Transverse colon (tissue), 4 donors: ENCODE data around the gene TMC3. TPM values are rescaled to one million over a fixed set of nuclear protein-coding genes. Genes with fewer than 3 reads are reported as not detected.

Source experiments
- DNase-seq: peaks from one replicate; pipeline ENCODE4 v3.0.0-alpha.2; 2019
- H3K27ac ChIP-seq, 4 donors: fragments of 200-600 bp; sonication (generic); 2 replicates each; pipeline ENCODE4 v1.5.1; 2016 to 2018; ENCODE audit warnings: inconsistent platforms in 4 of 4
- H3K27me3 ChIP-seq: fragments of 200-600 bp; sonication (generic); 2 replicates; pipeline ENCODE4 v1.5.1; 2017; ENCODE audit warnings: inconsistent platforms
- H3K36me3 ChIP-seq, 4 donors: fragments of 200-600 bp; sonication (generic); 2 replicates each; pipeline ENCODE4 v1.5.1; 2017 to 2019; ENCODE audit warnings: inconsistent platforms in 4 of 4
- H3K4me1 ChIP-seq, 4 donors: fragments of 200-600 bp; sonication (generic); 2 replicates each; pipeline ENCODE4 v1.5.1; 2017 to 2020; ENCODE audit warnings: inconsistent platforms in 4 of 4
- H3K4me3 ChIP-seq, 4 donors: fragments of 200-600 bp; sonication (generic); 1 replicate in 1 of 4; 2 replicates in 3 of 4; pipeline versions ENCODE4 v1.5.1 to v1.6.1; 2017 to 2019; ENCODE audit warnings: inconsistent platforms in 4 of 4
- H3K9me3 ChIP-seq, 2 donors: fragments of 200-600 bp; sonication (generic); 2 replicates each; pipeline ENCODE4 v1.5.1; 2017 to 2019; ENCODE audit warnings: inconsistent platforms in 2 of 2
- CTCF ChIP-seq, 5 experiments: fragments of 200-600 bp in 3 of 5; fragments of 450-650 bp in 2 of 5; sonication (generic) in 3 of 5; IDR thresholded peaks; 1 replicate in 2 of 5; 2 replicates in 3 of 5; pipeline ENCODE4 v1.5.1; 2016 to 2017; ENCODE audit warnings: antibody characterized with exemption in 5 of 5, inconsistent platforms in 3 of 5, mild to moderate bottlenecking in 2 of 5, moderate library complexity in 1 of 5
- EP300 ChIP-seq: sonication (generic); formaldehyde crosslinking; IDR thresholded peaks from one replicate; pipeline ENCODE4 v1.6.1; 2017; ENCODE audit warnings: antibody characterized with exemption, low read depth
- POLR2A ChIP-seq: fragments of 450-650 bp; IDR thresholded peaks from one replicate; pipeline ENCODE4 v1.6.1; 2016; ENCODE audit warnings: antibody characterized with exemption, mild to moderate bottlenecking, moderate library complexity
- POLR2AphosphoS5 ChIP-seq, 3 donors: sonication (generic); formaldehyde crosslinking; IDR thresholded peaks; one replicate each; pipeline ENCODE4 v1.6.1; 2016; ENCODE audit warnings: antibody characterized with exemption in 3 of 3
- WGBS, 2 donors: methylation state at CpG; one replicate each; pipeline ENCODE4 v1.1.5; 2018; ENCODE audit warnings: low coverage in 1 of 2; 5-methylcytosine and 5-hydroxymethylcytosine counted together
- in situ Hi-C, 4 donors: fragments of 200-750 bp; cut with MboI; loops; one replicate each; pipeline versions ENCODE4 v1.15.0 to v1.15.1; 2017; ENCODE audit warnings: low sequenced_read_pairs in 3 of 4, low pct_ligation_motif_present in 1 of 4, low pct_unique_long_range_greater_than_20kb in 1 of 4
- intact Hi-C: fragments of 100-400 bp; cut with DNase I; formaldehyde crosslinking; loops from one replicate; pipeline ENCODE4 v1.15.1; 2023; ENCODE audit warnings: low total_unique reads
- total RNA-seq, 4 donors: library from RNA; depleted of rRNA; stranded (reverse); fragments of >200 nt; gene quantifications; one replicate each; pipeline ENCODE4 v1.1.0, GENCODE V29; 2016

Gene TMC3
- total RNA-seq, 4 donors from 2014 or later = 0.14 to 0.64 TPM; not detected in 2

DNA sequence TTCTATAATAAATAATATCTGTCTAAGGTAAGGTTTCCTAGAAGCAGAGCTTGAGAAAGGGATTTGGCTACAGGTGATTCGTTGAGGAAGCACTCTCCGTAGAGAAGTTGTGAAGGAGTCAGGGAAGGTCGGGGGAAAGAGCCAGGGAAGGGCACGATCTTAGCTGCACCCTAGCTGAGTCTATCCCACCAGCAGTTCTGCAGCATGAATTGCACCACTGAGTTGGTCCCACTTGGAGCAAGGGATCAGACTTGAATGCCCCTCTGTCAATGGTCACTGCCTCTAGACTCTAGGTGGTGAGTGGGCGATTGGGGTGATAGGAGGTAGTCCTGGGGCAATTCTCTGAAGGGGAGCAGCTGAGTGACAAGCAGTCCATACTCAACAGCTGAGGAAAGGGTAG is 13.5 kb downstream of the TMC3 start:
- Histone ChIP-seq H3K4me1 (no peaks in the 10 kb centered on the region), H3K27ac (no peak overlapping the region), H3K36me3 (no peaks in the 10 kb centered on the region), H3K27me3 (no peaks in the 10 kb centered on the region), H3K9me3 (no peaks in the 10 kb centered on the region), H3K4me3 (no peak overlapping the region)
- 94 to 100% methylated on average over 4 to 5 of the region's 5 CpGs for WGBS, 2 donors
- no peak for TF ChIP-seq POLR2A
- no peak for TF ChIP-seq POLR2AphosphoS5 (IDR thresholded peaks at IDR 0.05)
- TF ChIP-seq EP300 = no peak
- TF ChIP-seq CTCF (IDR thresholded peaks at IDR 0.05) = no peak
- intact Hi-C loops = no loop called here
- in situ Hi-C loops = no loop called here
- DNase-seq = no peak

DNA sequence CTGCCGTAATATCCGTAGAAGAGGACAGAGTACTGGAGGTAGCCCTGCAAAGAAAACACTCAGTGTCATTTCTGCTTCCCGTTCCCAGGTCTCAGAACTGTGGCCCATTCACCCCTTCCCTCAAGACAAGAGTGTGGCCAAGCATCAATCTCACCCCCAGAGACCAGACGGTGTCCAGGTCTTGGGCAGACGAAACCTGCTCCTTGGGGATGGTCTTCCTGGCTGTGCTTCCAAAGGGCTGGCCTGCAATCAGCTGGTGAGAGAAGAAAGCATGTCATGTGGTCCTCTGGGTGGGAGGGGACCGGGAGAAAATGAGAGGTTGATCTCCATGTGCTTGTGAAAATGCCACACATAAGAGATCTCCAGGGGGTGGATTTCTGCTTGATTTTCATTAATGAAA is 15.8 kb downstream of the TMC3 start:
- H3K4me3 ChIP-seq = no peak overlapping the region
- no peak for DNase-seq
- TF ChIP-seq CTCF (IDR thresholded peaks at IDR 0.05) (no peak), EP300 (no peak), POLR2AphosphoS5 (IDR thresholded peaks at IDR 0.05) (no peak), POLR2A (no peak)
- in situ Hi-C loops (no loop called here), intact Hi-C loops (no loop called here)
- H3K27me3 ChIP-seq = no peaks in the 10 kb centered on the region
- no peaks in the 10 kb centered on the region for H3K4me1 ChIP-seq
- no peaks in the 10 kb centered on the region for H3K9me3 ChIP-seq
- WGBS, 2 donors = 93 to 100% methylated on average over 1 to 6 of the region's 6 CpGs
- H3K36me3 ChIP-seq = no peaks in the 10 kb centered on the region
- H3K27ac ChIP-seq = no peak overlapping the region

GRCh38 chr15:81357180-81357686 is 16.8 kb downstream of the TMC3 start:
- no peaks in the 10 kb centered on the region for H3K27me3 ChIP-seq
- no peak for DNase-seq
- no peaks in the 10 kb centered on the region for H3K4me1 ChIP-seq
- in situ Hi-C loops = no loop called here
- H3K27ac ChIP-seq = no peak overlapping the region
- no peak overlapping the region for H3K4me3 ChIP-seq
- H3K9me3 ChIP-seq = no peaks in the 10 kb centered on the region
- 79 to 93% methylated on average over 3 to 6 of the region's 6 CpGs for WGBS, 2 donors
- H3K36me3 ChIP-seq = no peaks in the 10 kb centered on the region
- TF ChIP-seq POLR2A = no peak
- no peak for TF ChIP-seq EP300
- no peak for TF ChIP-seq POLR2AphosphoS5 (IDR thresholded peaks at IDR 0.05)
- intact Hi-C loops = no loop called here

GRCh38 chr15:81356252-81356651 is 17.8 kb downstream of the TMC3 start:
- Histone ChIP-seq H3K27me3 (no peaks in the 10 kb centered on the region), H3K36me3 (no peaks in the 10 kb centered on the region), H3K4me3 (no peak overlapping the region), H3K4me1 (no peaks in the 10 kb centered on the region), H3K27ac (no peak overlapping the region), H3K9me3 (no peaks in the 10 kb centered on the region)
- intact Hi-C loops (no loop called here), in situ Hi-C loops (no loop called here)
- TF ChIP-seq POLR2A = no peak
- no peak for TF ChIP-seq POLR2AphosphoS5 (IDR thresholded peaks at IDR 0.05)
- no peak for TF ChIP-seq CTCF (IDR thresholded peaks at IDR 0.05)
- no peak for TF ChIP-seq EP300
- no peak for DNase-seq
- 61 to 90% methylated on average over 2 to 4 of the region's 5 CpGs for WGBS, 2 donors

DNA sequence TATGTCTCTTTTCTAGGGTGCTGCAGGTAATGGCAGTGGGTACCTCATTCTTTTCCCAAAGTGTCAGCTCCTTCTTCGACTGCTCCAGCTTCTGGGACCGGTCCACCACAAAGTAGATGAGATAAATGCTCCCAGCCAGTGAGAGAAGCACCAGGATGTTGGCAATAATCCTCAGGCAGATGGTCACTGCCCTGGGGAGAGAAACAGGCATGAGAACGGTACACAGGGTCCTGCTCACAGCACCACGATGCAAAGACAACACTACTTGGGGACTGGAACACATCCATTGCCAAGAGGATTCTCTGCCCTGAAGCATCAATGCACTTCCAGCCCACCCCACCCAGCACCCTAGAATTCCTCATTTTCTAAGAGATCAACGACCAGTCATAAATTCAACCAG is 22.4 kb downstream of the TMC3 start:
- intact Hi-C loops = no loop called here

More for the DNA sequence above, 22.4 kb downstream of the TMC3 start:
- H3K4me1 ChIP-seq = no peaks in the 10 kb centered on the region
- no peaks in the 10 kb centered on the region for H3K9me3 ChIP-seq
- no peak overlapping the region for H3K27ac ChIP-seq
- WGBS, 2 donors = 79% methylated on average over 5 of the region's 5 CpGs; no CpG with 5 or more reads in 1 of the 2 donors
- H3K27me3 ChIP-seq = no peaks in the 10 kb centered on the region
- DNase-seq = no peak
- TF ChIP-seq EP300 (no peak), POLR2A (no peak), CTCF (IDR thresholded peaks at IDR 0.05) (no peak), POLR2AphosphoS5 (IDR thresholded peaks at IDR 0.05) (no peak)
- H3K4me3 ChIP-seq = no peak overlapping the region
- in situ Hi-C loops = no loop called here
- H3K36me3 ChIP-seq = no peaks in the 10 kb centered on the region
